IMR-90 (cell line): ENCODE data around the gene SYP. TPM values are rescaled to one million over a fixed set of nuclear protein-coding genes. Genes with fewer than 3 reads are reported as not detected.

ENCODE experiments used
- ATAC-seq: fragments of 200-7000 bp; cut with Tn5 transposase; 2 replicates; pipeline ENCODE4 v1.9.1; 2020; ENCODE audit warnings: low read depth, mild to moderate bottlenecking, moderate library complexity
- BruUV-seq: library from RNA; stranded (reverse); fragments of 400-500 nt; replicated peaks from 2 replicates; lab custom pipeline; 2021; lab: Mats Ljungman, UMichigan
- CTCF ChIA-PET: fragments of 300-600 bp; formaldehyde crosslinking; extraction: SDS; loops from one replicate; lab custom pipeline; 2021; ENCODE audit warnings: antibody characterized with exemption; lab: Yijun Ruan, JAX
- POLR2A ChIA-PET: fragments of 300-600 bp; sonication (Branson Sonifier 250); formaldehyde crosslinking; loops from one replicate; lab custom pipeline; 2022; ENCODE audit warnings: antibody characterized with exemption; ENCODE audit not compliant: unreplicated experiment; lab: Charles Lee
- DNase-seq: peaks from one replicate; pipeline ENCODE4 v3.0.0; 2013
- H2AFZ ChIP-seq: replicated peaks from 2 replicates; pipeline ENCODE3; 2013; ENCODE audit warnings: low read length, mild to moderate bottlenecking; ENCODE audit not compliant: poor library complexity
- H2AK5ac ChIP-seq: 2 replicates; pipeline ENCODE4 v1.6.1; 2013; ENCODE audit warnings: low read depth, low read length, inconsistent platforms
- H2AK9ac ChIP-seq: replicated peaks from 2 replicates; pipeline ENCODE3; 2013; ENCODE audit warnings: mild to moderate bottlenecking, low read depth, low read length, moderate library complexity; ENCODE audit not compliant: poor library complexity
- H2BK120ac ChIP-seq: 2 replicates; pipeline ENCODE4 v1.6.1; 2013; ENCODE audit warnings: low read depth, low read length, inconsistent platforms
- H2BK15ac ChIP-seq: 3 replicates; pipeline ENCODE4 v1.6.1; 2013; ENCODE audit warnings: low read depth, low read length, inconsistent platforms
- H2BK20ac ChIP-seq: 2 replicates; pipeline ENCODE4 v1.6.1; 2013; ENCODE audit warnings: low read depth, mild to moderate bottlenecking, inconsistent platforms, low read length, moderate library complexity
- H2BK5ac ChIP-seq: 2 replicates; pipeline ENCODE4 v1.6.1; 2013; ENCODE audit warnings: mild to moderate bottlenecking, low read depth, low read length, inconsistent platforms; ENCODE audit not compliant: poor library complexity, severe bottlenecking
- H3K14ac ChIP-seq: replicated peaks from 2 replicates; pipeline ENCODE4 v1.6.1; 2013; ENCODE audit warnings: low read depth, low read length, inconsistent platforms
- H3K18ac ChIP-seq: 2 replicates; pipeline ENCODE4 v1.6.1; 2013; ENCODE audit warnings: low read depth, low read length, control low read depth
- H3K23ac ChIP-seq: 2 replicates; pipeline ENCODE4 v1.6.1; 2013; ENCODE audit warnings: low read depth, low read length, inconsistent platforms
- H3K27ac ChIP-seq: 2 replicates; pipeline ENCODE4 v1.5.1; 2013; ENCODE audit warnings: mild to moderate bottlenecking, control low read depth, low read length; ENCODE audit not compliant: insufficient read depth
- H3K27me3 ChIP-seq: 2 replicates; pipeline ENCODE4 v1.6.1; 2013; ENCODE audit warnings: low read length; ENCODE audit not compliant: control insufficient read depth, insufficient read depth
- H3K36me3 ChIP-seq: 2 replicates; pipeline ENCODE4 v1.6.1; 2013; ENCODE audit warnings: low read length, mixed read lengths; ENCODE audit not compliant: control insufficient read depth, insufficient read depth
- H3K4ac ChIP-seq: 2 replicates; pipeline ENCODE4 v1.6.1; 2013; ENCODE audit warnings: low read depth, low read length, inconsistent platforms
- H3K4me1 ChIP-seq: 2 replicates; pipeline ENCODE4 v1.6.1; 2013; ENCODE audit warnings: low read length, mixed read lengths; ENCODE audit not compliant: control insufficient read depth, insufficient read depth
- H3K4me2 ChIP-seq: 2 replicates; pipeline ENCODE4 v1.6.1; 2013; ENCODE audit warnings: low read depth, mild to moderate bottlenecking, control low read depth, low read length, moderate library complexity
- H3K4me3 ChIP-seq: 2 replicates; pipeline ENCODE4 v1.5.1; 2013; ENCODE audit warnings: low read depth, mild to moderate bottlenecking, control low read depth, low read length, moderate library complexity; ENCODE audit not compliant: insufficient read depth
- H3K56ac ChIP-seq: 2 replicates; pipeline ENCODE4 v1.6.1; 2013; ENCODE audit warnings: low read length, inconsistent platforms; ENCODE audit not compliant: insufficient read depth; ENCODE audit errors: extremely low read depth
- H3K79me1 ChIP-seq, 2 experiments: 2 replicates each; pipeline ENCODE4 v1.6.1; 2013; ENCODE audit warnings: low read length in 2 of 2, inconsistent platforms in 1 of 2, low read depth in 1 of 2
- H3K9ac ChIP-seq: 2 replicates; pipeline ENCODE4 v1.6.1; 2013; ENCODE audit warnings: low read depth, low read length, control low read depth
- H3K9me1 ChIP-seq: 2 replicates; pipeline ENCODE4 v1.6.1; 2013; ENCODE audit warnings: low read length, inconsistent platforms; ENCODE audit not compliant: insufficient read depth
- H3K9me3 ChIP-seq: 2 replicates; pipeline ENCODE4 v1.6.1; 2013; ENCODE audit warnings: low read length; ENCODE audit not compliant: control insufficient read depth, insufficient read depth
- H4K20me1 ChIP-seq: 2 replicates; pipeline ENCODE4 v1.6.1; 2013; ENCODE audit warnings: low read length, inconsistent platforms; ENCODE audit not compliant: insufficient read depth
- H4K5ac ChIP-seq: 2 replicates; pipeline ENCODE4 v1.6.1; 2013; ENCODE audit warnings: mild to moderate bottlenecking, low read depth, low read length, control low read depth
- H4K8ac ChIP-seq, 2 experiments: 2 replicates each; pipeline ENCODE4 v1.6.1; 2013; ENCODE audit warnings: low read depth in 2 of 2, low read length in 2 of 2, control low read depth in 1 of 2, inconsistent platforms in 1 of 2
- H4K91ac ChIP-seq: 2 replicates; pipeline ENCODE4 v1.6.1; 2013; ENCODE audit warnings: low read depth, low read length, inconsistent platforms; ENCODE audit not compliant: insufficient read depth
- BHLHE40 ChIP-seq: fragments of 150-350 bp; IDR thresholded peaks from 2 replicates; pipeline ENCODE4 v1.6.1; 2016; ENCODE audit warnings: mild to moderate bottlenecking, low read depth, low read length
- CEBPB ChIP-seq: IDR thresholded peaks from 2 replicates; pipeline ENCODE4 v1.6.1; 2012; ENCODE audit warnings: low read depth, low read length, improper control_type of control experiment
- CHD1 ChIP-seq: IDR thresholded peaks from 2 replicates; pipeline ENCODE4 v1.6.1; 2012; ENCODE audit warnings: low read depth, low read length, improper control_type of control experiment
- ELK1 ChIP-seq: fragments of 150-350 bp; IDR thresholded peaks from 2 replicates; pipeline ENCODE4 v1.6.1; 2016; ENCODE audit warnings: low read depth, mild to moderate bottlenecking, low read length, moderate library complexity, borderline replicate concordance
- FOS ChIP-seq: fragments of 150-350 bp; IDR thresholded peaks from 2 replicates; pipeline ENCODE4 v1.6.1; 2016; ENCODE audit warnings: low read depth, low read length
- MAFK ChIP-seq: IDR thresholded peaks from 2 replicates; pipeline ENCODE4 v1.6.1; 2012; ENCODE audit warnings: low read depth, low read length, improper control_type of control experiment
- MAZ ChIP-seq: IDR thresholded peaks from 2 replicates; pipeline ENCODE4 v1.6.1; 2012; ENCODE audit warnings: low read depth, mild to moderate bottlenecking, low read length, improper control_type of control experiment, moderate library complexity, borderline replicate concordance
- MXI1 ChIP-seq: IDR thresholded peaks from 2 replicates; pipeline ENCODE4 v1.6.1; 2012; ENCODE audit warnings: low read depth, mild to moderate bottlenecking, low read length, moderate library complexity, borderline replicate concordance
- NFE2L2 ChIP-seq: fragments of 150-350 bp; IDR thresholded peaks from 2 replicates; pipeline ENCODE4 v1.6.1; 2016; ENCODE audit warnings: low read depth, mild to moderate bottlenecking, low read length
- POLR2A ChIP-seq: IDR thresholded peaks from 2 replicates; pipeline ENCODE4 v1.6.1; 2012; ENCODE audit warnings: mild to moderate bottlenecking, low read depth, low read length
- RAD21 ChIP-seq: IDR thresholded peaks from 2 replicates; pipeline ENCODE4 v1.6.1; 2012; ENCODE audit warnings: low read length, improper control_type of control experiment
- RCOR1 ChIP-seq: IDR thresholded peaks from 2 replicates; pipeline ENCODE4 v1.6.1; 2012; ENCODE audit warnings: mild to moderate bottlenecking, low read length, improper control_type of control experiment; ENCODE audit not compliant: insufficient replicate concordance
- RFX5 ChIP-seq: IDR thresholded peaks from 2 replicates; pipeline ENCODE4 v1.8.0; 2012; ENCODE audit warnings: low read depth, mild to moderate bottlenecking, low read length, moderate library complexity
- SMC3 ChIP-seq: fragments of 150-350 bp; IDR thresholded peaks from 2 replicates; pipeline ENCODE4 v1.6.1; 2016; ENCODE audit warnings: low read depth, mild to moderate bottlenecking, antibody characterized with exemption, low read length, moderate library complexity
- WGBS, 2 experiments: methylation state at CpG; one replicate each; pipeline versions ENCODE4 v1.1.5 to v1.1.7; 2013; ENCODE audit warnings: missing lambda C conversion rate in 2 of 2; ENCODE audit not compliant: insufficient read length in 1 of 2; ENCODE audit errors: extremely low coverage in 2 of 2; 5-methylcytosine and 5-hydroxymethylcytosine counted together
- dilution Hi-C: fragments of 300-500 bp; cut with HindIII; formaldehyde crosslinking; loops from one replicate; pipeline ENCODE4 v1.14.3; 2018; ENCODE audit warnings: low sequenced_read_pairs; ENCODE audit not compliant: unreplicated experiment
- in situ Hi-C: fragments of 300-500 bp; cut with MboI; formaldehyde crosslinking; loops from 3 replicates; pipeline ENCODE4 v1.14.3; 2019; ENCODE audit warnings: low sequenced_read_pairs, inconsistent platforms, mixed read lengths
- intact Hi-C: fragments of 100-400 bp; cut with micrococcal nuclease; formaldehyde crosslinking; loops from 2 replicates; pipeline ENCODE4 v1.10.0; 2022
- polyA plus RNA-seq, 3 experiments: library from polyadenylated mRNA; depleted of rRNA; stranded (reverse); fragments of >200 nt; gene quantifications; 2 replicates each; pipeline ENCODE4 v1.2.3, GENCODE V29; 2012; ENCODE audit warnings: low replicate concordance in 1 of 3
- total RNA-seq: library from RNA; depleted of rRNA; stranded (reverse); fragments of >200 nt; gene quantifications from 2 replicates; pipeline ENCODE4 v1.2.3, GENCODE V29; 2012
- TF ChIP-seq, protein P1 (sequence below): fragments of 150-350 bp; IDR thresholded peaks from 2 replicates; pipeline ENCODE4 v1.6.1; 2017; ENCODE audit warnings: mild to moderate bottlenecking, antibody characterized with exemption, low read length, low read depth
- TF ChIP-seq, protein P2 (sequence below): conservative IDR thresholded peaks from 2 replicates; pipeline ENCODE4 v1.5.1; 2012; ENCODE audit warnings: mild to moderate bottlenecking, low read depth, low read length, improper control_type of control experiment

The SYP gene
- total and polyA plus RNA-seq, 2 of the 4 experiments (the other 2 are of a cell fraction), result under 0.01 to 0.05 TPM

- POLR2A ChIA-PET, result no interaction called here
- TF ChIP-seq, protein P1, sequence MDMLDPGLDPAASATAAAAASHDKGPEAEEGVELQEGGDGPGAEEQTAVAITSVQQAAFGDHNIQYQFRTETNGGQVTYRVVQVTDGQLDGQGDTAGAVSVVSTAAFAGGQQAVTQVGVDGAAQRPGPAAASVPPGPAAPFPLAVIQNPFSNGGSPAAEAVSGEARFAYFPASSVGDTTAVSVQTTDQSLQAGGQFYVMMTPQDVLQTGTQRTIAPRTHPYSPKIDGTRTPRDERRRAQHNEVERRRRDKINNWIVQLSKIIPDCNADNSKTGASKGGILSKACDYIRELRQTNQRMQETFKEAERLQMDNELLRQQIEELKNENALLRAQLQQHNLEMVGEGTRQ, result no peak
- no peak for TF ChIP-seq ELK1
- TF ChIP-seq MXI1, result no peak
- TF ChIP-seq BHLHE40, result no peak
- no peak for TF ChIP-seq SMC3
- no peak for TF ChIP-seq CEBPB
- no peak for TF ChIP-seq MAFK
- no peak for TF ChIP-seq NFE2L2
- TF ChIP-seq MAZ, result no peak
- TF ChIP-seq RCOR1, result no peak
- no peak for TF ChIP-seq RAD21
- no peak for TF ChIP-seq FOS
- no peak for TF ChIP-seq CHD1
- no peak for TF ChIP-seq RFX5
- no peak for TF ChIP-seq POLR2A
- TF ChIP-seq, protein P2, sequence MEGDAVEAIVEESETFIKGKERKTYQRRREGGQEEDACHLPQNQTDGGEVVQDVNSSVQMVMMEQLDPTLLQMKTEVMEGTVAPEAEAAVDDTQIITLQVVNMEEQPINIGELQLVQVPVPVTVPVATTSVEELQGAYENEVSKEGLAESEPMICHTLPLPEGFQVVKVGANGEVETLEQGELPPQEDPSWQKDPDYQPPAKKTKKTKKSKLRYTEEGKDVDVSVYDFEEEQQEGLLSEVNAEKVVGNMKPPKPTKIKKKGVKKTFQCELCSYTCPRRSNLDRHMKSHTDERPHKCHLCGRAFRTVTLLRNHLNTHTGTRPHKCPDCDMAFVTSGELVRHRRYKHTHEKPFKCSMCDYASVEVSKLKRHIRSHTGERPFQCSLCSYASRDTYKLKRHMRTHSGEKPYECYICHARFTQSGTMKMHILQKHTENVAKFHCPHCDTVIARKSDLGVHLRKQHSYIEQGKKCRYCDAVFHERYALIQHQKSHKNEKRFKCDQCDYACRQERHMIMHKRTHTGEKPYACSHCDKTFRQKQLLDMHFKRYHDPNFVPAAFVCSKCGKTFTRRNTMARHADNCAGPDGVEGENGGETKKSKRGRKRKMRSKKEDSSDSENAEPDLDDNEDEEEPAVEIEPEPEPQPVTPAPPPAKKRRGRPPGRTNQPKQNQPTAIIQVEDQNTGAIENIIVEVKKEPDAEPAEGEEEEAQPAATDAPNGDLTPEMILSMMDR, result no peak
- no peaks in the 10 kb centered on the region for H3K9me3 ChIP-seq
- BruUV-seq, result no TSS peak
- H3K4me2 ChIP-seq, result no peak overlapping the region
- no peak overlapping the region for H3K27ac ChIP-seq
- ATAC-seq (no peak), DNase-seq (no peak)
- no CpG with 5 or more reads among the region's 8 CpGs for WGBS, 2 experiments
- H3K9ac ChIP-seq, result no peak overlapping the region
- no peak overlapping the region for H3K4me3 ChIP-seq
- dilution Hi-C loops, result no loop called here
- no peak overlapping the region for H2AK5ac ChIP-seq
- no peak overlapping the region for H2BK5ac ChIP-seq
- no peak overlapping the region for H4K8ac ChIP-seq
- H3K27me3 ChIP-seq, result no peaks in the 10 kb centered on the region
- no peak overlapping the region for H2AK9ac ChIP-seq
- H3K9me1 ChIP-seq, result no peaks in the 10 kb centered on the region
- no peaks in the 10 kb centered on the region for H3K4me1 ChIP-seq
- intact Hi-C loops, result no loop called here
- no peak overlapping the region for H4K5ac ChIP-seq
- no peaks in the 10 kb centered on the region for H4K20me1 ChIP-seq
- no peak overlapping the region for H3K56ac ChIP-seq
- no peak overlapping the region for H2AFZ ChIP-seq
- no peaks in the 10 kb centered on the region for H3K79me1 ChIP-seq
- H3K36me3 ChIP-seq, result no peaks in the 10 kb centered on the region
- no peak overlapping the region for H3K18ac ChIP-seq
- CTCF ChIA-PET, result no interaction called here
- no peak overlapping the region for H4K91ac ChIP-seq
- no peak overlapping the region for H3K14ac ChIP-seq
- in situ Hi-C loops, result no loop called here
- H2BK15ac ChIP-seq, result no peak overlapping the region
- no peak overlapping the region for H3K4ac ChIP-seq
- H2BK120ac ChIP-seq, result no peak overlapping the region
- no peak overlapping the region for H2BK20ac ChIP-seq
- H3K23ac ChIP-seq, result no peak overlapping the region
Measured at GRCh38 chrX:49147282-49147681, 52.7 kb downstream of the SYP start.
